HL-60 (cell line): ENCODE results near the gene CDH2.

Source experiments
- CTCF ChIP-seq: IDR thresholded peaks from one replicate; pipeline ENCODE4 v1.5.1; 2011; ENCODE audit warnings: low read length, control low read depth, inconsistent platforms; ENCODE audit not compliant: insufficient read depth
- GABPA ChIP-seq: IDR thresholded peaks from 2 replicates; pipeline ENCODE4 v1.6.1; 2012; ENCODE audit warnings: low read depth
- POLR2AphosphoS5 ChIP-seq: IDR thresholded peaks from 2 replicates; pipeline ENCODE4 v1.6.1; 2012; ENCODE audit warnings: low read depth
- TF ChIP-seq, protein P1 (sequence below): IDR thresholded peaks from 2 replicates; pipeline ENCODE4 v1.6.1; 2012; ENCODE audit warnings: low read depth; ENCODE audit not compliant: insufficient replicate concordance

DNA sequence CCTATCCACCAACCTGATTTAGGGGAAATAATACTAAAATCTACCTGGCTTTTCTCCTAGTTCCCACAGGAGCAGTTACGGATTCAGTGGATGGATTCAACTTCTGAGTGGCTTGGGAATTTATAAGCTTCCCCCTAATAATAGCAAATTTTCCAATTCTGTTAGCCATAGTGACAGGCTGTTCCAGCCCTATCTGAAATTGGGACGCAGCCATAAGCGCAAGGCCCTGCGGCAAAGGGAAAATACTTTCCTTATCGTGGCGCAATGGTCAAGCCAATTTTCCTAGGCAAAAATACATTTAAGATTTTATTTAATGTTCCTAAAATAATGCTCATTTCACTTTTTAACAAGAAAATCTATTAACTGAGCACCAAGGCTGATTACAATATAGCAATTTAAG is 49.7 kb downstream of the CDH2 start:
- TF ChIP-seq CTCF (no peak), POLR2AphosphoS5 (no peak), GABPA (no peak)
- TF ChIP-seq, protein P1, sequence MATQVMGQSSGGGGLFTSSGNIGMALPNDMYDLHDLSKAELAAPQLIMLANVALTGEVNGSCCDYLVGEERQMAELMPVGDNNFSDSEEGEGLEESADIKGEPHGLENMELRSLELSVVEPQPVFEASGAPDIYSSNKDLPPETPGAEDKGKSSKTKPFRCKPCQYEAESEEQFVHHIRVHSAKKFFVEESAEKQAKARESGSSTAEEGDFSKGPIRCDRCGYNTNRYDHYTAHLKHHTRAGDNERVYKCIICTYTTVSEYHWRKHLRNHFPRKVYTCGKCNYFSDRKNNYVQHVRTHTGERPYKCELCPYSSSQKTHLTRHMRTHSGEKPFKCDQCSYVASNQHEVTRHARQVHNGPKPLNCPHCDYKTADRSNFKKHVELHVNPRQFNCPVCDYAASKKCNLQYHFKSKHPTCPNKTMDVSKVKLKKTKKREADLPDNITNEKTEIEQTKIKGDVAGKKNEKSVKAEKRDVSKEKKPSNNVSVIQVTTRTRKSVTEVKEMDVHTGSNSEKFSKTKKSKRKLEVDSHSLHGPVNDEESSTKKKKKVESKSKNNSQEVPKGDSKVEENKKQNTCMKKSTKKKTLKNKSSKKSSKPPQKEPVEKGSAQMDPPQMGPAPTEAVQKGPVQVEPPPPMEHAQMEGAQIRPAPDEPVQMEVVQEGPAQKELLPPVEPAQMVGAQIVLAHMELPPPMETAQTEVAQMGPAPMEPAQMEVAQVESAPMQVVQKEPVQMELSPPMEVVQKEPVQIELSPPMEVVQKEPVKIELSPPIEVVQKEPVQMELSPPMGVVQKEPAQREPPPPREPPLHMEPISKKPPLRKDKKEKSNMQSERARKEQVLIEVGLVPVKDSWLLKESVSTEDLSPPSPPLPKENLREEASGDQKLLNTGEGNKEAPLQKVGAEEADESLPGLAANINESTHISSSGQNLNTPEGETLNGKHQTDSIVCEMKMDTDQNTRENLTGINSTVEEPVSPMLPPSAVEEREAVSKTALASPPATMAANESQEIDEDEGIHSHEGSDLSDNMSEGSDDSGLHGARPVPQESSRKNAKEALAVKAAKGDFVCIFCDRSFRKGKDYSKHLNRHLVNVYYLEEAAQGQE, result no peak
